Cardiac fibroblast (primary cell): Measurements from ENCODE around the gene PDE10A.

Experiments used
- DNase-seq, 2 donors: peaks; one replicate each; pipeline versions ENCODE4 v3.0.0 to v3.0.0-alpha.2; 2010; ENCODE audit warnings: low read depth in 2 of 2
- H3K4me3 ChIP-seq, 2 donors: replicated peaks in 1 of 2; 1 replicate in 1 of 2; 2 replicates in 1 of 2; pipeline ENCODE4 v1.5.1; 2011; ENCODE audit warnings: low read depth in 2 of 2, low read length in 2 of 2, mild to moderate bottlenecking in 2 of 2, moderate library complexity in 1 of 2
- CTCF ChIP-seq: IDR thresholded peaks from one replicate; pipeline ENCODE4 v1.5.1; 2011; ENCODE audit warnings: low read depth, mild to moderate bottlenecking, low read length, inconsistent platforms

The PDE10A gene

GRCh38 chr6:165365371-165365770 lies 297.7 kb downstream of the PDE10A start:
- no peak overlapping the region for H3K4me3 ChIP-seq
- no peak for DNase-seq
- TF ChIP-seq CTCF, result no peak

- DNase-seq, result no peak
- no peak overlapping the region for H3K4me3 ChIP-seq
- TF ChIP-seq CTCF, result no peak
Measured at GRCh38 chr6:165345700-165346099, 317.3 kb downstream of the PDE10A start.

GRCh38 chr6:165340532-165340931 lies 322.5 kb downstream of the PDE10A start:
- no peak for DNase-seq
- TF ChIP-seq CTCF, result no peak
- no peak overlapping the region for H3K4me3 ChIP-seq

- DNase-seq, result no peak
- TF ChIP-seq CTCF, result no peak
- no peak overlapping the region for H3K4me3 ChIP-seq
Measured at GRCh38 chr6:165325609-165326008, 337.4 kb downstream of the PDE10A start.

- TF ChIP-seq CTCF, result no peak
- peak in 1 of 2 donors; percentile 18 for DNase-seq
Measured at GRCh38 chr6:165321555-165322145, 341.4 kb downstream of the PDE10A start.

GRCh38 chr6:165321150-165321549 lies 341.9 kb downstream of the PDE10A start:
- no peak for TF ChIP-seq CTCF

More at GRCh38 chr6:165321555-165322145, 341.4 kb downstream of the PDE10A start:
- H3K4me3 ChIP-seq, result no peak overlapping the region

GRCh38 chr6:165317723-165318122 lies 345.3 kb downstream of the PDE10A start:
- TF ChIP-seq CTCF, result no peak
- no peak overlapping the region for H3K4me3 ChIP-seq
- no peak for DNase-seq

More at GRCh38 chr6:165321150-165321549, 341.9 kb downstream of the PDE10A start:
- no peak overlapping the region for H3K4me3 ChIP-seq
- no peak for DNase-seq
